AML-193 (cell line): ENCODE data around the gene BAMBI.

Experiments used
- DNase-seq, 2 experiments: peaks; one replicate each; lab custom pipeline; 2025; lab: John Stamatoyannopoulos, UW

Gene BAMBI

GRCh38 chr10:28676326-28676967 lies 874 bp upstream of the BAMBI start:
- DNase-seq: no peak

- no peak for DNase-seq
Observed at GRCh38 chr10:28677888-28678686, 766 bp downstream of the BAMBI start.

GRCh38 chr10:28678687-28679457 lies 1.6 kb downstream of the BAMBI start:
- DNase-seq: no peak

- peak; percentile 22 to 26 for DNase-seq
Observed at GRCh38 chr10:28679581-28680357, 2.4 kb downstream of the BAMBI start.

- DNase-seq: peak; percentile 38 to 56
Observed at GRCh38 chr10:28680358-28680752, 3.0 kb downstream of the BAMBI start.

DNA sequence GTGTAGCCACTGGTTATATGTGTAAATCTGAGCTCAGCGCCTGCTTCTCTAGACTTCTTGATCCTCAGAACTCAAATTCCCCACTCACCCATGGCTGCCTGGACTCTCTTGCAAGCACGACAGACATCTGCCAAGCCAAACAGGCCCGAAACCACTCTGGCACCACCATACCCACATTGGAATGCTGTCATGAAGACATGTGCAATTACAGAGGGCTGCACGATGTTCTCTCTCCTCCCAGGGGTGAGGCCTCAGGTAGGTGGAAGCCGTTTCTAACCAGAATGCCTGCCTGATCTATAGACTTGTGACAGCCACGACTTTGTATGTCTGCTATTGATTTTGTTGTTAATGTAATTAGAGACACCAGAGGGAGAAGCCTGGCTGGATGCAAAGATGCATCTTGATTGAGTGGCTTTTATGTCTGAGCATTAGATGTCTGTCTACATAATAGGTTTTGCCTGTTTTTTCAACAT lies 4.0 kb downstream of the BAMBI start:
- DNase-seq: no peak

DNA sequence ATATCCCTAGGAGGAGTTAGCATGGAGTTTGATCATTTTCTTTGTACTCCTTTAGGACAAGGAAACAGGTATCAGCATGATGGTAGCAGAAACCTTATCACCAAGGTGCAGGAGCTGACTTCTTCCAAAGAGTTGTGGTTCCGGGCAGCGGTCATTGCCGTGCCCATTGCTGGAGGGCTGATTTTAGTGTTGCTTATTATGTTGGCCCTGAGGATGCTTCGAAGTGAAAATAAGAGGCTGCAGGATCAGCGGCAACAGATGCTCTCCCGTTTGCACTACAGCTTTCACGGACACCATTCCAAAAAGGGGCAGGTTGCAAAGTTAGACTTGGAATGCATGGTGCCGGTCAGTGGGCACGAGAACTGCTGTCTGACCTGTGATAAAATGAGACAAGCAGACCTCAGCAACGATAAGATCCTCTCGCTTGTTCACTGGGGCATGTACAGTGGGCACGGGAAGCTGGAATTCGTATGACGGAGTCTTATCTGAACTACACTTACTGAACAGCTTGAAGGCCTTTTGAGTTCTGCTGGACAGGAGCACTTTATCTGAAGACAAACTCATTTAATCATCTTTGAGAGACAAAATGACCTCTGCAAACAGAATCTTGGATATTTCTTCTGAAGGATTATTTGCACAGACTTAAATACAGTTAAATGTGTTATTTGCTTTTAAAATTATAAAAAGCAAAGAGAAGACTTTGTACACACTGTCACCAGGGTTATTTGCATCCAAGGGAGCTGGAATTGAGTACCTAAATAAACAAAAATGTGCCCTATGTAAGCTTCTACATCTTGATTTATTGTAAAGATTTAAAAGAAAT lies 4.8 kb downstream of the BAMBI start:
- no peak for DNase-seq

GRCh38 chr10:28684157-28684985 lies 7.0 kb downstream of the BAMBI start:
- no peak for DNase-seq

- DNase-seq: no peak
Observed at GRCh38 chr10:28684986-28685580, 7.8 kb downstream of the BAMBI start.

DNA sequence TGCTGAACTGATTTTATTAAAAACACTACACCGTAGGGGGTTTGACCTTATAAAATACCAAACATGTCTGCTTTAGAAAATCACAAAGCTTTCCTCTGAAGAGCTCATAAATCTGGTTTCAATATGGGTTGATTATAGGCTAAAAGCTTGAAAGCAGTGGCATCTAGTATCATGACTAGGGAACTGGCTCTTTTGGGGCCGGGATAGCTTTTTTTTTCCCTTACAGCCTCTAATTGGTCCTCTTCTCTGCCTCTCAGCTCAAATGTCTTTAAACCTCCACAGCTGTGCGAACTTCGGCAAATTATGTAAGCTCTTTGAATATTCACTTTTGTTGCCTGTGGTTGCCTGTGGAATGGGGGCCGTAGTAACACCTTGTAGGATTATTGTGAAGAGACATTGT lies 8.4 kb downstream of the BAMBI start:
- no peak for DNase-seq

DNA sequence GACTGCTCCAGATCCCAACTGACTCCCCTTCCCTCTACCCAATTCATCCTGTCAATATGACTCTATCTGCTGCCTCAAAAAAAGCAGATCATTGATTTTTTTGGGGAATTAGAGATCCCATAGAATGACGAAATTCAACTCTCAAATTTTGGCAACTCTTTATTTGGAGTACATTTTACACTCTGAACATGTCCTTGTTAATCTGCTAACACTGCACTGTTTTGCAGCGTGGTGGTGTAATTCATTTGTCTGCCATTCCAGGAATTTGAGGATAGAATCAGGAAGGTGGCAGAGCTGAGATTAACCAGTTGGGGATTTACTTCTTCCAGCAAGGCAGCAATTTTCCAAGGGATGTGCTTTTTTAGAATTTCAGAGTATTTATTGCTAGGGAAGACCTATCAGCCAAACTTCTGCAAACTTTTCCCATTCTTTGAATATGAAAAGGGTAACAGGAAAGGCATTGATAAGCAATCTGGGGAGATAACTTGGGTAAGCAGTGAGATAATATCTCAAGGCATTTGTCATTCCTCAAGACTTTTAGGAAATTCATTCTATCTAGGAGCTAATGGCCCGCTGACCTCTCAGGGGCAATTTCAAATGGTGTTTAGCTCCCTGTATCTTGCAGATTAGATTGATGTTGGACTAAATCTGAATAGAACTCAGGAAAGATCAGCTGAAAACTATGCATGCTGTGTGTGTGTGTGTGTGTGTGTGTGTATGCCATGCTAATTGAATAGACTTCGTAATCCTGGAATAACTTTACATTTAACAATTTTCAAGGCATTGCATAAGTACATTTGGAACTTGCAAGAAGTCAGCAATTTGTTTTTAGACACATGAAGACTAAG lies 9.7 kb downstream of the BAMBI start:
- DNase-seq: no peak

DNA sequence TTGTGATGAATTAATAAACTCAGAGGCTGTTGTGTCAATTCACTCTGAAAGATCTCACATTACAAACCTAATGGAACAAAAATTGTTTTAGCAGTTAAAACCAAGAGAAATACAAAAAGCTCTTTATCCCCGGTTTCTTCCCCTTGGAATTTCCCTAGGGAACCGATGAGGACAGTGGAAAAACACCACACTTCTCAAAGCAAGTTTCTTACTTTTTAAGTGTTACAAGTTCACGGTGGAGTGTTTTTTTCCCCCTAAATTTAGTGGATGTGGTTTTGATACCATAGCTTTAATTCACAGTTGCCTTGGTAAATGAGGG lies 10.3 kb downstream of the BAMBI start:
- DNase-seq: no peak

DNA sequence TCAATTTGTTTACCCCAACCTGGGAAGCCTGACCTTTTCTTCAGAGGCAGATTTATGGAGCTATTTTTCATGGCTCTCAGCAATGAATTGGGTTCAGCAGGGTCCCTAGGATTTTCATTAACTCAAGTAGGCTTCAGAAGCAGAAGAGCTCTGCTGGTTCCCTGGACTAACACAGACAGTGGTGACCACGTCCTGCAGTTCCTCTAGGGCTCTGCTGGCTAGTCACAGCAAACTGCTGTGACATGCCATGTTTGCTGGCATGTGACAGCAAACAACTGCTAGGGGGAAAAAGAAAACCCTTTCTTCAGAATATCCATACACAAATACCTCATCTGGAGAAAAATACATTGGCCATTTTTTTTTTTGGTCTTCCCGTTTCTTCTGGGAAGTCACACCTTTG lies 13.2 kb downstream of the BAMBI start:
- no peak for DNase-seq

DNA sequence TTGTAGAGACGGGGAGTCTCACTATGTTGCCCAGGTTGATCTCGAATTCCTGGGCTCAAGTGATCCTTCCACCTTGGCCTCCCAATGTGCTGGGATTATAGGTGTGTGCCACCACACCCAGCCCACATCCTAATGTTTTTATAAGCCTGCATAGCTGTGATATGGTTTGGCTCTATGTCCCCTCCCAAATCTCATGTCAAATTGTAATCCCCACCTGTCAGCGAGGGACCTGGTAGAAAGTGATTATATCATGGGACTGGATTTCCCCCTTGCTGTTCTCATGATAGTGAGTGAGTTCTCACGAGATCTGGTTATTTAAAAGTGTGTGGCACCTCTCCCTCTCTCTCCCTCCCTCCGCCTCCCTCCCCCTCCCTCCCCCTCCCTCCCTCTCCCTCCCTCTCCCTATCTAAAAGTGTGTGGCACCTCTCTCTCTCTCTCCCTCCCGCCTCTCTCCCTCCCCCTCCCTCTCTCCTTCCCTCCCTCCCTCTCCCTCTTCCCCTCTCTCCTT lies 13.9 kb downstream of the BAMBI start:
- DNase-seq: no peak

DNA sequence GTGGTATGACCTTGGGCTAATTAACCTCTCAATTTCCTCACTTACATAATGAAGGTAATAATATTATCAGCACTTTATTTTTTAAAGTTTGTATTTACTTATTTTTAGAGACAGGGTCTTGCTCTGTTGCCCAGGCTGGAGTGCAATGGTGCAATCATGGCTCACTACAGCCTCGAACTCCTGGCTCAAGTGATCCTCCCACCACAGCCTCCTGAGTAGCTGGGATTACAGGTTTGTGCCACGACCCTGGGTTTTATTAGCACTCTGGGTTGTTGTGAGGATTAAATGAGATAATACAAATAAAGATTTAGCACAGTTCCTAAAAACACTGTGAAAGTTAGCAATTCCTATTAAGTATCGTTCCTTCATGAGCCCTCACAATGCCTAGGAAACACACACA lies 14.7 kb downstream of the BAMBI start:
- no peak for DNase-seq

- no peak for DNase-seq
Observed at GRCh38 chr10:28694530-28694929, 17.2 kb downstream of the BAMBI start.

DNA sequence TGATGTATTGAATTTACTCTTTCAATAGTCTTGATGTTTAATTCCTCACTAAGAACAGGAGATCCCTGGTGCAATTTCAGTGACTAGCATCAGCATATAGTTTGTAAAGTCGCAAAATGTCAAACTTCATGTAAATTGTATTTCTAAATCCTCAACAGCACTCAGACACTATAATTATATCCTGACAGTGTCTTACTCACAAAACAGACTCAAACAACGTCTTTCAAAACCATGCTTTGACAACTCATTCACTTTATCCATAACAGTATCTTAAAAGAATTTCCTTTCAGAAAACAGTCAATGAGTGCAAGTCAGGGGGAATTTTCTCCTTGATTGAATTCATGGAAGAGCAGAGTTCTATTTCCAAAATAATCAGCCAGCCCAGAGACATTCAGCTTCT lies 20.8 kb downstream of the BAMBI start:
- no peak for DNase-seq

- DNase-seq: no peak
Observed at GRCh38 chr10:28704464-28705161, 27.3 kb downstream of the BAMBI start.
